MM.1S (cell line): ENCODE results near the gene B3GNT5.

Experiments
- DNase-seq: peaks from one replicate; pipeline ENCODE4 v3.0.0-alpha.2; 2015
- H2AFZ ChIP-seq: fragments of 300-600 bp; sonication (generic); 2 replicates; pipeline ENCODE4 v1.6.0; 2016; ENCODE audit warnings: antibody characterized with exemption, low read length
- H3F3A ChIP-seq: fragments of 300-600 bp; sonication (generic); 2 replicates; pipeline ENCODE4 v1.6.1; 2016; ENCODE audit warnings: mild to moderate bottlenecking, antibody characterized with exemption, low read length, moderate library complexity, mixed read lengths; ENCODE audit not compliant: insufficient read depth
- H3K27ac ChIP-seq: fragments of 300-600 bp; sonication (generic); 2 replicates; pipeline ENCODE4 v1.5.1; 2016; ENCODE audit warnings: mild to moderate bottlenecking, low read length
- H3K27me3 ChIP-seq: fragments of 300-600 bp; sonication (generic); replicated peaks from 2 replicates; pipeline ENCODE4 v1.6.0; 2016; ENCODE audit warnings: low read length; ENCODE audit not compliant: insufficient read depth
- H3K36me3 ChIP-seq: fragments of 300-600 bp; sonication (generic); replicated peaks from 2 replicates; pipeline ENCODE4 v1.6.1; 2016; ENCODE audit warnings: mild to moderate bottlenecking, low read length, mixed read lengths; ENCODE audit not compliant: insufficient read depth
- H3K4me1 ChIP-seq: fragments of 300-600 bp; sonication (generic); 2 replicates; pipeline ENCODE4 v1.6.1; 2016; ENCODE audit warnings: low read length, mixed read lengths
- H3K4me2 ChIP-seq: fragments of 300-600 bp; sonication (generic); 2 replicates; pipeline ENCODE4 v1.6.0; 2016; ENCODE audit warnings: low read depth, low read length
- H3K4me3 ChIP-seq: fragments of 300-600 bp; sonication (generic); 2 replicates; pipeline ENCODE4 v1.5.1; 2016; ENCODE audit warnings: low read length, mixed read lengths
- H3K79me2 ChIP-seq: fragments of 300-600 bp; sonication (generic); 2 replicates; pipeline ENCODE4 v1.6.1; 2016; ENCODE audit warnings: mixed run types, low read length, mixed read lengths
- H3K9ac ChIP-seq: fragments of 300-600 bp; sonication (generic); 2 replicates; pipeline ENCODE4 v1.6.1; 2016; ENCODE audit warnings: low read length, mixed read lengths
- H3K9me2 ChIP-seq: fragments of 300-600 bp; sonication (generic); replicated peaks from 2 replicates; pipeline ENCODE4 v1.6.1; 2016; ENCODE audit warnings: mild to moderate bottlenecking, low read length, mixed read lengths; ENCODE audit not compliant: insufficient read depth
- H3K9me3 ChIP-seq: fragments of 300-600 bp; sonication (generic); replicated peaks from 2 replicates; pipeline ENCODE4 v1.6.1; 2016; ENCODE audit warnings: mild to moderate bottlenecking, low read length, mixed read lengths; ENCODE audit not compliant: insufficient read depth
- H4K20me1 ChIP-seq: fragments of 300-600 bp; sonication (generic); 2 replicates; pipeline ENCODE4 v1.6.1; 2016; ENCODE audit warnings: mild to moderate bottlenecking, low read length, moderate library complexity, mixed read lengths; ENCODE audit not compliant: insufficient read depth
- CTCF ChIP-seq: fragments of 300-600 bp; sonication (generic); IDR thresholded peaks from 2 replicates; pipeline ENCODE4 v1.5.1; 2016; ENCODE audit warnings: antibody characterized with exemption, low read length, mixed read lengths
- EZH2 ChIP-seq: fragments of 300-600 bp; sonication (generic); optimal IDR thresholded peaks from 2 replicates; pipeline ENCODE3; 2017; ENCODE audit warnings: low read depth, mild to moderate bottlenecking, antibody characterized with exemption, low read length, mixed read lengths
- EZH2phosphoT487 ChIP-seq: fragments of 300-600 bp; sonication (generic); IDR thresholded peaks from 2 replicates; pipeline ENCODE4 v1.6.1; 2018; ENCODE audit warnings: antibody characterized with exemption, low read length

The B3GNT5 gene

GRCh38 chr3:183277260-183277659 is 24.2 kb downstream of the B3GNT5 start:
- H3K27ac ChIP-seq = no peak overlapping the region
- no peaks in the 10 kb centered on the region for H3F3A ChIP-seq
- H3K4me3 ChIP-seq = no peak overlapping the region
- H3K4me2 ChIP-seq = no peak overlapping the region
- no peaks in the 10 kb centered on the region for H3K9me2 ChIP-seq
- H3K27me3 ChIP-seq = no peaks in the 10 kb centered on the region
- DNase-seq = no peak
- TF ChIP-seq CTCF (no peak), EZH2phosphoT487 (no peak), EZH2 (no peak)
- H4K20me1 ChIP-seq = no peaks in the 10 kb centered on the region
- H3K9me3 ChIP-seq = no peaks in the 10 kb centered on the region
- H3K9ac ChIP-seq = no peak overlapping the region
- no peaks in the 10 kb centered on the region for H3K79me2 ChIP-seq
- no peak overlapping the region for H2AFZ ChIP-seq
- no peaks in the 10 kb centered on the region for H3K36me3 ChIP-seq
- H3K4me1 ChIP-seq = no peaks in the 10 kb centered on the region

- Histone ChIP-seq H3K9me3 (no peaks in the 10 kb centered on the region), H2AFZ (no peak overlapping the region), H3K27ac (no peak overlapping the region), H3K9me2 (no peaks in the 10 kb centered on the region), H4K20me1 (no peaks in the 10 kb centered on the region), H3K79me2 (no peaks in the 10 kb centered on the region), H3K27me3 (no peaks in the 10 kb centered on the region), H3K36me3 (no peaks in the 10 kb centered on the region), H3K4me1 (no peaks in the 10 kb centered on the region), H3K4me3 (no peak overlapping the region), H3K9ac (no peak overlapping the region), H3K4me2 (no peak overlapping the region), H3F3A (no peaks in the 10 kb centered on the region)
- DNase-seq = no peak
- TF ChIP-seq EZH2 (no peak), EZH2phosphoT487 (no peak), CTCF (no peak)
Measured at GRCh38 chr3:183278479-183279088, 25.5 kb downstream of the B3GNT5 start.

GRCh38 chr3:183279371-183279770 is 26.3 kb downstream of the B3GNT5 start:
- no peaks in the 10 kb centered on the region for H3F3A ChIP-seq
- no peaks in the 10 kb centered on the region for H3K9me3 ChIP-seq
- H3K27me3 ChIP-seq = no peaks in the 10 kb centered on the region
- H2AFZ ChIP-seq = no peak overlapping the region
- H3K4me1 ChIP-seq = no peaks in the 10 kb centered on the region
- H3K9me2 ChIP-seq = no peaks in the 10 kb centered on the region
- no peak overlapping the region for H3K27ac ChIP-seq
- TF ChIP-seq CTCF = no peak
- TF ChIP-seq EZH2phosphoT487 = no peak
- no peak for TF ChIP-seq EZH2
- no peaks in the 10 kb centered on the region for H3K79me2 ChIP-seq
- H3K4me3 ChIP-seq = no peak overlapping the region
- H4K20me1 ChIP-seq = no peaks in the 10 kb centered on the region
- no peak overlapping the region for H3K4me2 ChIP-seq
- H3K9ac ChIP-seq = no peak overlapping the region
- DNase-seq = no peak
- H3K36me3 ChIP-seq = no peaks in the 10 kb centered on the region
